Esophagus squamous epithelium (tissue), 5 donors: ENCODE results near the gene PARD3B. TPM values are rescaled to one million over a fixed set of nuclear protein-coding genes. Genes with fewer than 3 reads are reported as not detected.

ENCODE experiments used
- DNase-seq: peaks from one replicate; lab custom pipeline; 2025; lab: John Stamatoyannopoulos, UW
- H3K27ac ChIP-seq, 4 donors: fragments of 200-600 bp; sonication (generic); one replicate each; pipeline ENCODE4 v1.5.1; 2016 to 2019; ENCODE audit warnings: mild to moderate bottlenecking in 1 of 4
- H3K27me3 ChIP-seq, 4 donors: fragments of 200-600 bp; sonication (generic); 1 replicate in 3 of 4; 2 replicates in 1 of 4; pipeline versions ENCODE4 v1.5.1 to v1.6.0; 2017 to 2021; ENCODE audit warnings: antibody characterized with exemption in 1 of 4
- H3K36me3 ChIP-seq, 3 donors: fragments of 200-600 bp; sonication (generic); one replicate each; pipeline ENCODE4 v1.5.1; 2016 to 2019
- H3K4me1 ChIP-seq, 3 donors: fragments of 200-600 bp; sonication (generic); one replicate each; pipeline ENCODE4 v1.5.1; 2017 to 2019
- H3K4me3 ChIP-seq, 4 donors: fragments of 200-600 bp; sonication (generic); 1 replicate in 3 of 4; 2 replicates in 1 of 4; pipeline ENCODE4 v1.5.1; 2016 to 2019; ENCODE audit warnings: mild to moderate bottlenecking in 2 of 4, moderate library complexity in 1 of 4
- H3K9me3 ChIP-seq, 3 donors: fragments of 200-600 bp; sonication (generic); one replicate each; pipeline ENCODE4 v1.5.1; 2016 to 2019
- POLR2A ChIP-seq, 4 donors: fragments of 450-650 bp; IDR thresholded peaks; one replicate each; pipeline ENCODE4 v1.6.1; 2017; ENCODE audit warnings: antibody characterized with exemption in 4 of 4, mild to moderate bottlenecking in 4 of 4, moderate library complexity in 3 of 4
- WGBS, 2 donors: methylation state at CpG; one replicate each; pipeline ENCODE4 v1.1.5; 2018; 5-methylcytosine and 5-hydroxymethylcytosine counted together
- intact Hi-C: fragments of 100-400 bp; cut with DNase I; formaldehyde crosslinking; loops from one replicate; pipeline ENCODE4 v1.15.0; 2022
- total RNA-seq, 4 donors: library from RNA; depleted of rRNA; stranded (reverse); fragments of >200 nt; gene quantifications; one replicate each; pipeline ENCODE4 v1.1.0, GENCODE V29; 2016
- TF ChIP-seq, protein P1 (sequence below), 6 experiments: fragments of 450-650 bp in 4 of 6; fragments of 200-600 bp in 2 of 6; sonication (generic) in 2 of 6; IDR thresholded peaks; one replicate each; pipeline ENCODE4 v1.5.1; 2016 to 2019; ENCODE audit warnings: antibody characterized with exemption in 6 of 6, mild to moderate bottlenecking in 4 of 6, moderate library complexity in 4 of 6
- donor health status: DM: yes; HTN: yes; CAD: no.

The PARD3B gene
- total RNA-seq, 4 donors from 2014 or later = 2.4 to 15.8 (median 4.3) TPM

DNA sequence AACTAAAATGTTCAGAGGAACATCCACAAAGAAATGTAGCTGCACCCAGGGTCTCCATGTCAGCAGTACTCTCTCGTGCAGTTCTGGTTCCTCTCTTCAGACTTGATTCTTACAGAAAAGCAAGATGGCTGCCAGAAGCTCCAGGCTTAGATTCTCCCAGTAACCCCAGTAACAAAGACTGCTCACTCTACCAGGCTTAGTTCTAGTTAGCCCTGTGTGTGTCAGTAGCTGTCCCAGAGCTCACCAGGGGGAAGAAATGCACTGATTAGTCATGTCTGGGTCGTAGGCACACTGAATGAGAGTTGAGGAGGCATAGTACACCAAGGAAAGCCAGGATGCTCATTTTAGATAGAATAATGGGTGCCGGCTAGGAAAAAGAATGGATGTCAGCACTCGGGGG is 742.0 kb downstream of the PARD3B start:
- TF ChIP-seq, protein P1, sequence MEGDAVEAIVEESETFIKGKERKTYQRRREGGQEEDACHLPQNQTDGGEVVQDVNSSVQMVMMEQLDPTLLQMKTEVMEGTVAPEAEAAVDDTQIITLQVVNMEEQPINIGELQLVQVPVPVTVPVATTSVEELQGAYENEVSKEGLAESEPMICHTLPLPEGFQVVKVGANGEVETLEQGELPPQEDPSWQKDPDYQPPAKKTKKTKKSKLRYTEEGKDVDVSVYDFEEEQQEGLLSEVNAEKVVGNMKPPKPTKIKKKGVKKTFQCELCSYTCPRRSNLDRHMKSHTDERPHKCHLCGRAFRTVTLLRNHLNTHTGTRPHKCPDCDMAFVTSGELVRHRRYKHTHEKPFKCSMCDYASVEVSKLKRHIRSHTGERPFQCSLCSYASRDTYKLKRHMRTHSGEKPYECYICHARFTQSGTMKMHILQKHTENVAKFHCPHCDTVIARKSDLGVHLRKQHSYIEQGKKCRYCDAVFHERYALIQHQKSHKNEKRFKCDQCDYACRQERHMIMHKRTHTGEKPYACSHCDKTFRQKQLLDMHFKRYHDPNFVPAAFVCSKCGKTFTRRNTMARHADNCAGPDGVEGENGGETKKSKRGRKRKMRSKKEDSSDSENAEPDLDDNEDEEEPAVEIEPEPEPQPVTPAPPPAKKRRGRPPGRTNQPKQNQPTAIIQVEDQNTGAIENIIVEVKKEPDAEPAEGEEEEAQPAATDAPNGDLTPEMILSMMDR (IDR thresholded peaks at IDR 0.05) = no peak
- no peak for TF ChIP-seq POLR2A (IDR thresholded peaks at IDR 0.05)
- H3K9me3 ChIP-seq = no peaks in the 10 kb centered on the region
- DNase-seq = no peak
- WGBS, 2 donors = 85 to 86% methylated on average over 4 of the region's 4 CpGs
- H3K27me3 ChIP-seq = no peaks in the 10 kb centered on the region
- H3K36me3 ChIP-seq = no peaks in the 10 kb centered on the region
- intact Hi-C loops = no loop called here
- no peak overlapping the region for H3K4me3 ChIP-seq
- no peaks in the 10 kb centered on the region for H3K4me1 ChIP-seq
- H3K27ac ChIP-seq = no peak overlapping the region

DNA sequence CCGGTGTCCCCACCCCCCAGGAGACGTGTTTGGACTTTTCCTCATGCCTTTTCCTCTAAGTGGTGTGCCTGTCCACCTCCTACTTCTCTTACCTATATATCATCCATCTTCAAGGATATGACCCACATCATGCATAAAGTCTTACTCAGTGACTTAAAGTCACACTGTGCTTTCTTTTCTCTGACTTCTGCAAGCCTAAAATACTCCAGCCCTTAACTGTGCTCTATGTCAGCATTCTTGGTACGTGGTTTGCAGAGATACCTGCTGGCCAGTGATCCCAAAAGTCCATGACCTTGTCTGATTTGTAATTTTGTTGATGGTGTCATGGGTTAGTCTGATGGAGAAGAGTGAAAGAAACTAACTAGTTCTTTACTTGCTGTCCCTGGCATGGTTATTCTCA is 743.4 kb downstream of the PARD3B start:
- H3K27me3 ChIP-seq = no peaks in the 10 kb centered on the region
- H3K36me3 ChIP-seq = no peaks in the 10 kb centered on the region
- WGBS, 2 donors = 81 to 86% methylated on average over 3 of the region's 3 CpGs
- no peaks in the 10 kb centered on the region for H3K4me1 ChIP-seq
- no peak overlapping the region for H3K4me3 ChIP-seq
- intact Hi-C loops = no loop called here
- DNase-seq = no peak
- no peak overlapping the region for H3K27ac ChIP-seq
- H3K9me3 ChIP-seq = no peaks in the 10 kb centered on the region
- TF ChIP-seq, protein P1 (IDR thresholded peaks at IDR 0.05) = no peak
- TF ChIP-seq POLR2A (IDR thresholded peaks at IDR 0.05) = no peak

DNA sequence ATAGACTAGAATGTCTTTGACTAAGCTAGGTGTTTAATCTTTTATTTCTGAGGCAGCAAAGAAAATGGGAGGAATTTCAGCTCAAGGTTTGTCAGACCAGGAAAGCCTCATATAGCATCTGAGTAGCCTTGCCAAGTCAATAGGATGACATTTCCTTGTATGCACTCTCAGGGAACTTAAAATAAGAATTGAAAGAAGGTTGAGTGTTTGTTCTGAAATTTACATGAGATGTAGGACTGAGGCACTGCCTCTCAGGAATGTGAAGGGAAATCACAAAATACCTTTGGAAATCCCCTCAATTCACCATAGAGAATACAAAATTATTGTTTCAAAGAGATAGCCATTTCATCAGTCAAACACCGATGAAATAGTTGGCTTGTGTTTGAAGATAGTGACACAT is 745.0 kb downstream of the PARD3B start:
- Histone ChIP-seq H3K36me3 (no peaks in the 10 kb centered on the region), H3K9me3 (no peaks in the 10 kb centered on the region), H3K27ac (no peak overlapping the region), H3K27me3 (no peaks in the 10 kb centered on the region), H3K4me3 (no peak overlapping the region), H3K4me1 (no peaks in the 10 kb centered on the region)
- intact Hi-C loops = no loop called here
- TF ChIP-seq, protein P1 (IDR thresholded peaks at IDR 0.05) = no peak
- no peak for TF ChIP-seq POLR2A (IDR thresholded peaks at IDR 0.05)
- 54 to 79% methylated on average over 1 of the region's 1 CpG for WGBS, 2 donors
- no peak for DNase-seq

DNA sequence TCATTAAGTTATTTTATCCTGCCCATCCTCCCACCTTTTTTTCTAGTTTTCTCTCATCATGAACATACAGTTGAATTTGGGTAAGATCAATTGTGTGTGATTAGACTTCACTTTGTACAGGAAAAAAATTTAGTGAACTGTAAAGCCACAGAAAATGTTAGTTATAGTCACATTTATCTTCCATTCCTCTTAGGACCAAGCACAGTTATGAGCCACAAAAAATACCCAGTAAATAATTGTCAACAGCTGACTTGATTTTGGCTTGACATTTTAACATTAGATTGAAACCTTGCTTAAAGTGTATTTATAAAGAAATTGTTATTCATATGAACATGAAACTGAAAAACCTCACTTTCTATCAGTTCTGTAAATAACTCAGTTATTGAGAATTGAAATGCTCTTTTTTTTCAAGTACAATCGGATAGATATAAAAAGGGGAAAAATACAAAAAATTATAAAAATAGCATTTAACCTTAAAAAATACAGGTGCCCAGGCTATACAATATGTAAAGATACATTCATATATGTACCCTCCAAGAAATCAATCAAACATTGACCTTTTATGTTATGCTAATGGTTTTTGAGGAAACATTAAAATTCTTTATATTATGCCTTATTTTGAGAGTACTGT is 747.5 kb downstream of the PARD3B start:
- WGBS, 2 donors = 68 to 93% methylated on average over 1 of the region's 1 CpG
- TF ChIP-seq POLR2A (IDR thresholded peaks at IDR 0.05) = no peak
- TF ChIP-seq, protein P1 (IDR thresholded peaks at IDR 0.05) = no peak
- no peak overlapping the region for H3K27ac ChIP-seq
- DNase-seq = no peak
- no peak overlapping the region for H3K4me3 ChIP-seq
- no peaks in the 10 kb centered on the region for H3K27me3 ChIP-seq
- intact Hi-C loops = no loop called here
- H3K36me3 ChIP-seq = no peaks in the 10 kb centered on the region
- H3K9me3 ChIP-seq = no peaks in the 10 kb centered on the region
- no peaks in the 10 kb centered on the region for H3K4me1 ChIP-seq

DNA sequence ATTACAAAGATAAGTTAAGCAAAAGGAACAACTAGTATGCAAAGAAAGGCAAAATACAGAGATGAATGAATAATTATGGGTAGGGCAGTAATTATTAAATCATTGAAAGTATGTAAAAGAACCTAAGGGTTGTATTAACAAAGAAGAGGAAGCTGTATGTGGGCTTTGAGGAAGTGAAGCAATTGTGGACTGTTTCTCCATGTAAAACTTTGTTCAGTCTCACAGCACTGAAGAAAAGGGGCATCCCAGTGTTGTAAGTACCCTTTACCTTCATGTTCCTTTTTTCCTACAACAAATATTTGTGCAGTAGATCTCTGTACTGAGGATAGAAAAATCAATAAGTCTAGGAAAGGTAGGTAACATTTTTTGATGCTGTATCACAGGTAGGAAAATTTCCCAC is 748.3 kb downstream of the PARD3B start:
- H3K36me3 ChIP-seq = no peaks in the 10 kb centered on the region
- intact Hi-C loops = no loop called here
- H3K4me3 ChIP-seq = no peak overlapping the region
- no peaks in the 10 kb centered on the region for H3K27me3 ChIP-seq
- no peak overlapping the region for H3K27ac ChIP-seq
- no peak for DNase-seq
- no peaks in the 10 kb centered on the region for H3K4me1 ChIP-seq
- TF ChIP-seq, protein P1 (IDR thresholded peaks at IDR 0.05) = no peak
- no peak for TF ChIP-seq POLR2A (IDR thresholded peaks at IDR 0.05)
- no peaks in the 10 kb centered on the region for H3K9me3 ChIP-seq
